NB4 (cell line): ENCODE measurements around the gene C16orf96.

Experiments
- CTCF ChIP-seq: IDR thresholded peaks from one replicate; pipeline ENCODE4 v1.5.1; 2012; ENCODE audit warnings: low read depth, low read length
- POLR2A ChIP-seq: IDR thresholded peaks from 2 replicates; pipeline ENCODE4 v1.6.1; 2011; ENCODE audit warnings: mild to moderate bottlenecking; ENCODE audit not compliant: insufficient read length; ENCODE audit errors: extremely low read depth

- TF ChIP-seq CTCF = peak; percentile 57
- no peak for TF ChIP-seq POLR2A
These were observed 38.1 kb upstream of the C16orf96 start for GRCh38 chr16:4517812-4518680.
